ENCODE measurements around the gene PEAK1.

DNA sequence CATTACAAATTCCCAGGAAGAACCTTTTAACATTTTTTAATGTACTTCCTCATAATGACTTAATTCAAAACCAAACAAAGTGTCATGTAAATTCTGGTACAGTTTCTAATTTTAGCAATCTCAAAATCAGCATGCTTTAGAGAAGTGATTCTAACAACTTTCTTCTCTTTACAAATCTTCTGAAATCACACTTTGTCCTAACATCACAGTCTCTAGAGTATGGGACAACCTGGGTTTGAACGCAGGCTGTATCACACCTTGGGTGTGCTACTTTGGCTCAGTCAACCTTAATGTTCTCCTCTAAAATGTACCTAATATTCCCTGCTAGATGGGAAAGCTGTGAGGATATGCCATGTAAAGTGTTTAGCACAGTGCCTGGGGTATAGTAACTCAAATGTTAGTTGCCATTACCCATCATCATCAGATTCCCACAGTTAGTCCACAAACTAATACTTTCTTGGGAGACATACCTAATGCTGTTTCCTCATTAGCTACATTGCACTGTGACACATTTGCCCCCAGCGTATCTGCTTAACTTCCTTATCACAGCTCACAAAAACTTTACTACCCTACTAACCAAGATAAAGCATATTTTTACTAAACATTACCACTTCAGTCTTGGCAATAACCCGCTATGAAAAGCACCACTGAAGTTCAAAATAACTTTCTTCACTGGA lies 352.1 kb downstream of the PEAK1 start:
- TF ChIP-seq ISL1 (CRISPR knock-in tag; IDR thresholded peaks at IDR 0.05) (no peak; the same call in 1 of the 2 replicates), CSDC2 (CRISPR knock-in tag; IDR thresholded peaks at IDR 0.05) (no peak), ZNF70 (CRISPR knock-in tag; IDR thresholded peaks at IDR 0.05) (no peak), ARNTL (CRISPR knock-in tag; IDR thresholded peaks at IDR 0.05; ENCODE audit: borderline replicate concordance, low read depth) (no peak)
- TF ChIP-seq, protein P1, sequence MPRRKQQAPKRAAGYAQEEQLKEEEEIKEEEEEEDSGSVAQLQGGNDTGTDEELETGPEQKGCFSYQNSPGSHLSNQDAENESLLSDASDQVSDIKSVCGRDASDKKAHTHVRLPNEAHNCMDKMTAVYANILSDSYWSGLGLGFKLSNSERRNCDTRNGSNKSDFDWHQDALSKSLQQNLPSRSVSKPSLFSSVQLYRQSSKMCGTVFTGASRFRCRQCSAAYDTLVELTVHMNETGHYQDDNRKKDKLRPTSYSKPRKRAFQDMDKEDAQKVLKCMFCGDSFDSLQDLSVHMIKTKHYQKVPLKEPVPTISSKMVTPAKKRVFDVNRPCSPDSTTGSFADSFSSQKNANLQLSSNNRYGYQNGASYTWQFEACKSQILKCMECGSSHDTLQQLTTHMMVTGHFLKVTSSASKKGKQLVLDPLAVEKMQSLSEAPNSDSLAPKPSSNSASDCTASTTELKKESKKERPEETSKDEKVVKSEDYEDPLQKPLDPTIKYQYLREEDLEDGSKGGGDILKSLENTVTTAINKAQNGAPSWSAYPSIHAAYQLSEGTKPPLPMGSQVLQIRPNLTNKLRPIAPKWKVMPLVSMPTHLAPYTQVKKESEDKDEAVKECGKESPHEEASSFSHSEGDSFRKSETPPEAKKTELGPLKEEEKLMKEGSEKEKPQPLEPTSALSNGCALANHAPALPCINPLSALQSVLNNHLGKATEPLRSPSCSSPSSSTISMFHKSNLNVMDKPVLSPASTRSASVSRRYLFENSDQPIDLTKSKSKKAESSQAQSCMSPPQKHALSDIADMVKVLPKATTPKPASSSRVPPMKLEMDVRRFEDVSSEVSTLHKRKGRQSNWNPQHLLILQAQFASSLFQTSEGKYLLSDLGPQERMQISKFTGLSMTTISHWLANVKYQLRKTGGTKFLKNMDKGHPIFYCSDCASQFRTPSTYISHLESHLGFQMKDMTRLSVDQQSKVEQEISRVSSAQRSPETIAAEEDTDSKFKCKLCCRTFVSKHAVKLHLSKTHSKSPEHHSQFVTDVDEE (CRISPR knock-in tag; IDR thresholded peaks at IDR 0.05): no peak
- TF ChIP-seq, protein P2, sequence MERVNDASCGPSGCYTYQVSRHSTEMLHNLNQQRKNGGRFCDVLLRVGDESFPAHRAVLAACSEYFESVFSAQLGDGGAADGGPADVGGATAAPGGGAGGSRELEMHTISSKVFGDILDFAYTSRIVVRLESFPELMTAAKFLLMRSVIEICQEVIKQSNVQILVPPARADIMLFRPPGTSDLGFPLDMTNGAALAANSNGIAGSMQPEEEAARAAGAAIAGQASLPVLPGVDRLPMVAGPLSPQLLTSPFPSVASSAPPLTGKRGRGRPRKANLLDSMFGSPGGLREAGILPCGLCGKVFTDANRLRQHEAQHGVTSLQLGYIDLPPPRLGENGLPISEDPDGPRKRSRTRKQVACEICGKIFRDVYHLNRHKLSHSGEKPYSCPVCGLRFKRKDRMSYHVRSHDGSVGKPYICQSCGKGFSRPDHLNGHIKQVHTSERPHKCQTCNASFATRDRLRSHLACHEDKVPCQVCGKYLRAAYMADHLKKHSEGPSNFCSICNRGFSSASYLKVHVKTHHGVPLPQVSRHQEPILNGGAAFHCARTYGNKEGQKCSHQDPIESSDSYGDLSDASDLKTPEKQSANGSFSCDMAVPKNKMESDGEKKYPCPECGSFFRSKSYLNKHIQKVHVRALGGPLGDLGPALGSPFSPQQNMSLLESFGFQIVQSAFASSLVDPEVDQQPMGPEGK (CRISPR knock-in tag; IDR thresholded peaks at IDR 0.05; ENCODE audit: borderline replicate concordance): no peak

All from SK-N-SH treated with all-trans-retinoic acid at 6 μM for 48 hours (cell line).